CD4-positive, alpha-beta memory T cell (primary cell): ENCODE data around the gene KDM3A. TPM values are rescaled to one million over a fixed set of nuclear protein-coding genes. Genes with fewer than 3 reads are reported as not detected.

Experiments
- CTCF ChIA-PET: fragments of 350-600 bp; sonication (Branson Sonifier 250); formaldehyde crosslinking; loops from one replicate; lab custom pipeline; 2021; ENCODE audit warnings: inconsistent platforms; ENCODE audit not compliant: partially characterized antibody; lab: Charles Lee
- POLR2A ChIA-PET: fragments of 350-600 bp; sonication (Branson Sonifier 250); formaldehyde crosslinking; loops from one replicate; lab custom pipeline; 2021; ENCODE audit not compliant: partially characterized antibody; lab: Charles Lee
- DNase-seq, 5 donors: peaks; one replicate each; pipeline versions ENCODE4 v3.0.0 to v3.0.0-alpha.2; 2020 to 2022; ENCODE audit warnings: mixed read lengths in 1 of 5
- H3K27ac ChIP-seq: one replicate; pipeline ENCODE4 v1.7.0; 2013; ENCODE audit warnings: low read depth, low read length
- H3K27me3 ChIP-seq: 2 replicates; pipeline ENCODE4 v1.7.0; 2013; ENCODE audit warnings: mild to moderate bottlenecking, low read length, moderate library complexity; ENCODE audit not compliant: insufficient read depth
- H3K36me3 ChIP-seq: 2 replicates; pipeline ENCODE4 v1.7.0; 2013; ENCODE audit warnings: mild to moderate bottlenecking, low read length, moderate library complexity; ENCODE audit not compliant: insufficient read depth
- H3K4me1 ChIP-seq: 2 replicates; pipeline ENCODE4 v1.7.0; 2013; ENCODE audit warnings: mild to moderate bottlenecking, low read length, moderate library complexity; ENCODE audit not compliant: insufficient read depth
- H3K4me3 ChIP-seq, 2 donors: one replicate each; pipeline ENCODE4 v1.7.0; 2013; ENCODE audit warnings: low read length in 2 of 2, mild to moderate bottlenecking in 1 of 2
- H3K9me3 ChIP-seq, 2 donors: one replicate each; pipeline ENCODE4 v1.7.0; 2013; ENCODE audit warnings: low read length in 2 of 2, control low read depth in 1 of 2; ENCODE audit not compliant: control insufficient read depth in 1 of 2
- H3K27ac Mint-ChIP-seq, 7 donors: one replicate each; pipeline ENCODE4 v1.8.0; 2020 to 2021; ENCODE audit warnings: mixed read lengths in 7 of 7, mild to moderate bottlenecking in 6 of 7, inconsistent platforms in 3 of 7, moderate library complexity in 3 of 7
- H3K27me3 Mint-ChIP-seq, 2 donors: one replicate each; pipeline ENCODE4 v1.8.0; 2020 to 2021; ENCODE audit warnings: mixed read lengths in 2 of 2
- H3K36me3 Mint-ChIP-seq, 2 donors: one replicate each; pipeline ENCODE4 v1.8.0; 2020 to 2021; ENCODE audit warnings: mixed read lengths in 2 of 2, inconsistent platforms in 1 of 2, mild to moderate bottlenecking in 1 of 2
- H3K4me1 Mint-ChIP-seq, 4 donors: one replicate each; pipeline ENCODE4 v1.8.0; 2020 to 2021; ENCODE audit warnings: mixed read lengths in 4 of 4, mild to moderate bottlenecking in 1 of 4
- H3K4me3 Mint-ChIP-seq, 8 donors: one replicate each; pipeline ENCODE4 v1.8.0; 2020 to 2021; ENCODE audit warnings: mixed read lengths in 8 of 8, mild to moderate bottlenecking in 7 of 8, moderate library complexity in 6 of 8, inconsistent platforms in 3 of 8
- H3K9me3 Mint-ChIP-seq, 8 donors: one replicate each; pipeline ENCODE4 v1.8.0; 2020 to 2021; ENCODE audit warnings: mixed read lengths in 8 of 8, mild to moderate bottlenecking in 5 of 8, inconsistent platforms in 3 of 8, moderate library complexity in 1 of 8
- intact Hi-C: fragments of 100-400 bp; cut with micrococcal nuclease; formaldehyde crosslinking; loops from one replicate; pipeline ENCODE4 v1.15.1; 2023
- polyA plus RNA-seq, 2 donors: library from polyadenylated mRNA; unstranded; fragments of 300-500 nt; fragmentation: Illumina TruSeq; gene quantifications; one replicate each; pipeline ENCODE4 v1.2.3, GENCODE V29; 2021
- total RNA-seq, 2 experiments: library from RNA; stranded (reverse); gene quantifications; one replicate each; pipeline ENCODE4 v1.2.3, GENCODE V29; 2021

Gene KDM3A
- total and polyA plus RNA-seq, 4 experiments from 2014 or later, result 17.2 to 164 (median 99.1) TPM

DNA sequence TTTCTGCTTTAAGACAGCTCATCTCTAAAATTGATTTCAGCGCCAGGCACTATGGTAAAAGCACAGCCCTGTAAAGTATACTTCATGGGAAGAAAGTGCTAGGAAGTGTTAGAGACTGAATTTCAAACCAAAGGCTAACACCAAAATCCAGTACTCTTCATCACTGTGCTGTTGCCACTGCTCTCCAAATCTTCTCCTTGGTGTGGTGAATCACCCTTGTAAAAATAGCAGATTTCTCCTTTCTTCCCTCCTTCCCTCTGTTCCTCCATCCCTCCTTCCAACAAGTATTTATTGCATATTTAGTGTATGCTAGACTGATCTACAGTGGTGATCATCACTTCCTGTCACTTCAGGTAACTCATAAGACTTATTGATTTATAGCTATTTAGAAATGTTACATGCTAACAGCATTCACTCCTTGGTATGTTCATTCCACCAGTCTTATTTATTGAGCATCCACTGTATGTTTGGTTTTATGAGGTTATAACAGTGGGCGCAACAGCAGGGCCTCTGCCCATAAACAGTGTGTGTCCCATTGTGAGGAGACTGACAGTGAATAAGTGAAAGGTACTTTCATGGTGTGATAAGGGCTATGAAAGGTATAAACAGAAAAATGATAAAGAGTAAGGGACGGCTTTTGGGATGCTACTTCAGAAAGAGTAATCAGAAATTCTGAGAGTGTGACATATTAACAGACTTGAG lies 20.0 kb downstream of the KDM3A start:
- Mint-ChIP-seq H3K27me3 (no peaks in the 10 kb centered on the region), H3K36me3 (peaks cover 70 to 86% of the 10 kb centered on the region in 2 donors), H3K27ac (peak overlapping the region in 6 of 7 donors; percentile 2 to 74 (median 46)), H3K4me3 (no peak overlapping the region), H3K4me1 (peaks cover 25 to 42% (median 35%) of the 10 kb centered on the region in 4 donors), H3K9me3 (no peaks in the 10 kb centered on the region)
- Histone ChIP-seq H3K27ac (no peak overlapping the region), H3K36me3 (peaks cover 75% of the 10 kb centered on the region), H3K4me3 (no peak overlapping the region), H3K27me3 (no peaks in the 10 kb centered on the region), H3K9me3 (no peaks in the 10 kb centered on the region), H3K4me1 (peaks cover 10% of the 10 kb centered on the region)
- intact Hi-C loops, result no loop called here
- CTCF ChIA-PET, result no interaction called here
- POLR2A ChIA-PET, result no interaction called here
- DNase-seq, result no peak

DNA sequence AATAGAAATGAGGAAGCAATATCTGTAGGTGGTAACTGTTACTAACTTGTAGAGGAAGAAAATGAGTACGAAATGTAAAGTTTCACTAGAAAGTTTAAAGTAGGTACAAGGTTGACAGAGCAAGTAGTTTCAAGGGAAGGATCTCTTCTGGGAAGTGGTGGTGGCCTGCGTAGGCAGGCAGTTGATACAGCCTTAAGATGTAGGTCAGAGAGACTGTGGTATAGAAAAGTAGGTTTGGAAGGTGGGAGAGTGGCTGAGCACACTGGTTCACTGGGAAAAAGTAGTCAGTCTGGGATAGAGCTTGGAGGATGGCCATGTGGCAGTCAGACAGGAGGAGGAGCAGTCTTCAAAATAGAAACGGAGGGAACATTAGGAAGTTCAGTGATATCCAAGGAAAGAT lies 23.5 kb downstream of the KDM3A start:
- H3K4me3 Mint-ChIP-seq, result peak overlapping the region in 1 of 8 donors; percentile 38

DNA sequence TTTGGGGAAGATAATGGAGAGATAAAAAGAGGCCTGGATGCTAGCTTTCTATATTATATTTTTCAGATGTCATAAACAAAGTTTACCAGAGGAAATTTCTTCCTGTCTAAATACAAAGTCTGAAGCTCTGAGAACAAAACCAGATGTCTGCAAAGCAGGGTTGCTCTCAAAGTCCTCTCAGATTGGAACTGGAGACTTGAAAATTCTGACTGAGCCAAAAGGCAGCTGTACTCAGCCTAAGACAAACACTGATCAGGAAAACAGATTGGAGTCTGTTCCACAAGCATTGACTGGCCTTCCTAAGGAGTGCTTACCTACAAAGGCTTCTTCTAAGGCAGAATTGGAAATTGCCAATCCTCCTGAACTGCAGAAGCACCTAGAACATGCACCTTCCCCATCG lies 25.1 kb downstream of the KDM3A start:
- Mint-ChIP-seq H3K27me3 (no peaks in the 10 kb centered on the region), H3K4me3 (no peak overlapping the region), H3K4me1 (peaks cover 38 to 63% (median 52%) of the 10 kb centered on the region in 4 donors), H3K9me3 (no peaks in the 10 kb centered on the region), H3K27ac (peak overlapping the region in 6 of 7 donors; percentile 10 to 57 (median 46)), H3K36me3 (peaks cover 53 to 86% of the 10 kb centered on the region in 2 donors)
- intact Hi-C loops, result no loop called here
- H3K36me3 ChIP-seq, result peaks cover 48% of the 10 kb centered on the region
- no peaks in the 10 kb centered on the region for H3K27me3 ChIP-seq
- H3K9me3 ChIP-seq, result no peaks in the 10 kb centered on the region
- no peak overlapping the region for H3K27ac ChIP-seq
- ChIA-PET POLR2A (interaction anchor here (6.3 kb wide), 1 partner anchor 24 kb away, joined by 62 read pairs; the partner anchor contains the start of gene KDM3A), CTCF (interaction anchor here (1.9 to 3.4 kb wide), 2 partner anchors 99 to 245 kb away, joined by 5 to 17 read pairs; no protein-coding TSS in a partner anchor)
- H3K4me1 ChIP-seq, result peaks cover 48% of the 10 kb centered on the region
- DNase-seq, result no peak
- H3K4me3 ChIP-seq, result no peak overlapping the region

More for the DNA sequence above, 23.5 kb downstream of the KDM3A start:
- Histone ChIP-seq H3K27ac (no peak overlapping the region), H3K4me1 (peaks cover 45% of the 10 kb centered on the region), H3K4me3 (no peak overlapping the region), H3K27me3 (no peaks in the 10 kb centered on the region), H3K36me3 (peaks cover 55% of the 10 kb centered on the region), H3K9me3 (no peaks in the 10 kb centered on the region)
- Mint-ChIP-seq H3K9me3 (no peaks in the 10 kb centered on the region), H3K27ac (peak overlapping the region; percentile 7 to 93 (median 72)), H3K36me3 (peaks cover 63 to 92% of the 10 kb centered on the region in 2 donors), H3K27me3 (no peaks in the 10 kb centered on the region), H3K4me1 (peaks cover 40 to 59% (median 49%) of the 10 kb centered on the region in 4 donors)
- intact Hi-C loops, result no loop called here
- ChIA-PET CTCF (no interaction called here), POLR2A (interaction anchor here (6.3 kb wide), 1 partner anchor 22 kb away, joined by 62 read pairs; the partner anchor contains the start of gene KDM3A)
- DNase-seq, result no peak

DNA sequence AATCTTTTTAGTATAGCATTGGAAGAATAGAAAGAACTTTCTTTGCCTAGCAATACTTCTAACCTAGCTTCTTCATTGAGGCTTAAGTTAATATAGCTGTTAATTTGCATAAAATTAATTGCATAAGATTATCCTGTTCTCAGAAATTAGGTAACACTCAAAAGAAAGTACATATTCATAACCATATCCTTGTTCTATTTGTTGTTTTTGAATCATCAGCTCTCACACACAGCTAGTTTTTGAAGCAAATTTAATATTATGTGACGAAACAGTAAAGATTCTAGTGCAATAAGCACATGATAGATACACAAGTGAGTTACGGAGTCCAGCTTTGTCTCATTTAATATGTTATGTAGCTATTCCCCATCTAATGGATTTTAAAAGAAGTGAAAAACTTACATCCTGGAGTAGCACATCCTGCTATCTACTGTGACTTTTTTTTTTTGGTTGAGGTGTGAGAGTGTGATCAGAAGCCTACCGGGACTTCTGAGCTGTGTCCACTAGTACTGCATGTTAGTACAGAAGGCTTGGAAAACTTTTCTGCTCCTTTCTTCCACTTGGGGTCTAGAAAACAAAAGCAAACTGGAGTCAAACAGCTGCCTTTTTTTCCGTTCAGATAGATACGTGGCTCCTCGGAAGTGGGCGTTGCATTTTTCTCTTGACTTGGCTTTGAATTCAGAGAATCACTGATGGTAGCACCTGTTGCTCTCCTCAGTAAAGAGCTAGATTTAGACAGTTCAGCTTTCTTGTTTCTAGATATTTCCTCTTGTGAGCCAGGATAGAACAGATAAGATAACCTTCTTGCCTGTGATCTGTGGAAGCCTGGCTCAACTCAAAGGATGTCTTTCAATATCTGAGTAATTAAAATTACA lies 27.2 kb downstream of the KDM3A start:
- Histone ChIP-seq H3K9me3 (no peaks in the 10 kb centered on the region), H3K4me1 (peaks cover 48% of the 10 kb centered on the region), H3K4me3 (no peak overlapping the region), H3K27ac (peak overlapping the region; percentile 30), H3K36me3 (peaks cover 59% of the 10 kb centered on the region), H3K27me3 (no peaks in the 10 kb centered on the region)
- POLR2A ChIA-PET, result interaction anchor here (0.5 to 6.3 kb wide), 9 partner anchors 9 to 1031 kb away, joined by 3 to 62 read pairs (median 3); partner anchors contain the start of gene KDM3A
- DNase-seq, result peak in 4 of 5 donors; percentile 13 to 41 (median 28)
- intact Hi-C loops, result loop anchor here (2.0 kb wide), 2 partner anchors 26 to 248 kb away; no protein-coding TSS in a partner anchor
- no peaks in the 10 kb centered on the region for H3K9me3 Mint-ChIP-seq
- no peaks in the 10 kb centered on the region for H3K27me3 Mint-ChIP-seq
- CTCF ChIA-PET, result interaction anchor here (0.6 to 3.4 kb wide), 11 partner anchors 7 to 1183 kb away, joined by 3 to 17 read pairs (median 3); partner anchors contain the start of gene KDM3A
- H3K4me3 Mint-ChIP-seq, result peak overlapping the region; percentile 54 to 88 (median 67)
- H3K27ac Mint-ChIP-seq, result peak overlapping the region; percentile 52 to 92 (median 80)
- peaks cover 42 to 64% (median 51%) of the 10 kb centered on the region in 4 donors for H3K4me1 Mint-ChIP-seq
- peaks cover 57 to 89% of the 10 kb centered on the region in 2 donors for H3K36me3 Mint-ChIP-seq

DNA sequence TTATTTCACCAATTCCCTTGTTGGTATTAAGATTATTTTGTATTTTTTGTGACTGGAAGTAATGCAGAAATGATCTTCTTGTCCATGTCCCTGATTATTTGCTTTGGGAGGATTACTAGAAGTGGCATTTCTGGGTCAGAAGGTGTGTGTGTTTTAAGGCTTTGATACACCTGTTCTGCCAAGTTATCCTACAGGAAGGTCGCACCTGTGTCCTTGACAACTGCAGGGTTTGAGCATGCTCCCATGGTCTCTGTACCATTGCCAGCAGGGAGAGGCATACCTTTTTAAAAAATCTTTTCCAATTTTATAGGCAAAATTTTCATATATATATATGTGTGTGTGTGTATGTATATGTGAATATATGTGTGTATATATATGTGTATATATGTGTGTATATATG lies 29.7 kb downstream of the KDM3A start:
- Mint-ChIP-seq H3K27me3 (no peaks in the 10 kb centered on the region), H3K27ac (peak overlapping the region in 3 of 7 donors; percentile 3 to 61 (median 57)), H3K4me3 (no peak overlapping the region), H3K4me1 (peaks cover 37 to 60% (median 51%) of the 10 kb centered on the region in 4 donors), H3K9me3 (no peaks in the 10 kb centered on the region), H3K36me3 (peaks cover 57 to 91% of the 10 kb centered on the region in 2 donors)
- peaks cover 63% of the 10 kb centered on the region for H3K36me3 ChIP-seq
- peaks cover 40% of the 10 kb centered on the region for H3K4me1 ChIP-seq
- no peaks in the 10 kb centered on the region for H3K9me3 ChIP-seq
- no peak overlapping the region for H3K27ac ChIP-seq
- intact Hi-C loops, result no loop called here
- no peak overlapping the region for H3K4me3 ChIP-seq
- CTCF ChIA-PET, result no interaction called here
- DNase-seq, result no peak
- H3K27me3 ChIP-seq, result no peaks in the 10 kb centered on the region
- POLR2A ChIA-PET, result interaction anchor here (6.3 kb wide), 1 partner anchor 29 kb away, joined by 62 read pairs; the partner anchor contains the start of gene KDM3A

DNA sequence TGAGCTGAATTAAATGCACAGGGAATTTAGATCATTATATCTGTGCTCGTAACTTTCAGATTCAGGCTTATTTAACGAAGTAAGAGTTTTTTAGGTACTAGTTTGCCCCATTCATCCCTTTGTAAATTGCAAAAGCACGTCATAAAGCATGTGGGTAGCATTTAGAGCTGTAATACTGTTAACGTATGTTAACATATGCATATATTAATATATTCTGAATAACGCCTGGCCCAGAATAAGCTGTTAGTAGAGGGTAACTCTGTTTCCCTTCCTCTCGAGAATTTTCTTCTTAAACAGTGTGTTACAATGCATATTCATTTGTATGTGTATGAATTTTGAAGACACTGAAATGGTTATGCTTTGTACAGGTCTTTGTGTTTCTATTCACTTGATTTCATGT lies 30.5 kb downstream of the KDM3A start:
- no peaks in the 10 kb centered on the region for H3K27me3 Mint-ChIP-seq
- no peak overlapping the region for H3K4me3 Mint-ChIP-seq
- ChIA-PET POLR2A (interaction anchor here (0.5 to 1.0 kb wide), 3 partner anchors 9 to 287 kb away, joined by 3 to 4 read pairs (median 4); partner anchors contain the start of gene KDM3A), CTCF (no interaction called here)
- peak overlapping the region in 2 of 7 donors; percentile 48 to 50 for H3K27ac Mint-ChIP-seq
- peaks cover 63% of the 10 kb centered on the region for H3K36me3 ChIP-seq
- intact Hi-C loops, result no loop called here
- no peaks in the 10 kb centered on the region for H3K9me3 ChIP-seq
- peaks cover 33% of the 10 kb centered on the region for H3K4me1 ChIP-seq
- H3K4me1 Mint-ChIP-seq, result peaks cover 39 to 60% (median 48%) of the 10 kb centered on the region in 4 donors
- H3K27me3 ChIP-seq, result no peaks in the 10 kb centered on the region
- H3K27ac ChIP-seq, result no peak overlapping the region
- H3K36me3 Mint-ChIP-seq, result peaks cover 59 to 90% of the 10 kb centered on the region in 2 donors
- H3K9me3 Mint-ChIP-seq, result no peaks in the 10 kb centered on the region
- DNase-seq, result no peak
- H3K4me3 ChIP-seq, result no peak overlapping the region
